A549 (cell line): ENCODE data around the gene RET.

Source experiments
- ESRRA ChIP-seq: fragments of 150-350 bp; IDR thresholded peaks from 2 replicates; pipeline ENCODE4 v1.6.1; 2014; ENCODE audit warnings: mild to moderate bottlenecking, low read length, borderline replicate concordance
- FOXS1 ChIP-seq: fragments of 250-450 bp; sonication (Bioruptor Pico); IDR thresholded peaks from 2 replicates; pipeline ENCODE4 v1.5.0; 2020; ENCODE audit warnings: mild to moderate bottlenecking, moderate library complexity
- TF ChIP-seq, protein P1 (sequence below): IDR thresholded peaks from 2 replicates; pipeline ENCODE4 v1.6.1; 2012; ENCODE audit warnings: low read depth, borderline replicate concordance
- TF ChIP-seq, protein P2 (sequence below): fragments of >200 bp; sonication (Bioruptor Twin); formaldehyde crosslinking; IDR thresholded peaks from 3 replicates; pipeline ENCODE4 v1.5.1; 2016

DNA sequence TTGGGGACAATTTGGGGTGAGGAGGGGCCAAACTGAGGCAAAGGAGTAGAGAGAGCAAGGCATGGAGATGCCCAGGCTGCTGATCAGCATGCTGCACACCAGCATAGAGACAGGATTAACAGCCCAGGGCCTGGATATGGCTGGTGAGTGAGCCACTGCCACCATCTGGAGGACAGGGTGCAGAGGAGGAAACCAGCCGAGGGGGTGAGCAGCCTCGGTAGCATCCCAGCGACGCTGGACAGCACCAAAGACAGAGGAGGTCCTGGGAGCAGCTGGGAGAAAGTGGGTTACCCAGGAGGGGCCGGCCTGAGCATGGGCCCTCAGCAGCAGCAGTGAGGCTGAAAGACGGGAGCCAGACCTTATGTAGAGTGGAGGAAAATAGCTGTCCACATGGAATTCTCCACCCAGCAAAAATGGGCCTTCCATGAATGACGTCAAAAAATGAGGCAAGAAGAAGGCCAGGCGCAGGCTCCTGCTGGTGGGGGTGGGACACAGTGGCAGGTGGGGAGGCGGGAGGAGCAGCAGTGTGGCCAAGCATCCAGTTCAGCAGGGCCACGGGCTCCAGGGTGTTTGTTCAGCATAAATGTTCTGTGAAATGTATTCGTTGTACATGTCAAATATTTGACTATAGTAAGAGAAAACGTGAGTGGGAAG lies 16.7 kb downstream of the RET start:
- TF ChIP-seq ESRRA (no peak), FOXS1 (CRISPR knock-in tag) (no peak)
- TF ChIP-seq, protein P1, sequence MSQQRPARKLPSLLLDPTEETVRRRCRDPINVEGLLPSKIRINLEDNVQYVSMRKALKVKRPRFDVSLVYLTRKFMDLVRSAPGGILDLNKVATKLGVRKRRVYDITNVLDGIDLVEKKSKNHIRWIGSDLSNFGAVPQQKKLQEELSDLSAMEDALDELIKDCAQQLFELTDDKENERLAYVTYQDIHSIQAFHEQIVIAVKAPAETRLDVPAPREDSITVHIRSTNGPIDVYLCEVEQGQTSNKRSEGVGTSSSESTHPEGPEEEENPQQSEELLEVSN: no peak
- TF ChIP-seq, protein P2, sequence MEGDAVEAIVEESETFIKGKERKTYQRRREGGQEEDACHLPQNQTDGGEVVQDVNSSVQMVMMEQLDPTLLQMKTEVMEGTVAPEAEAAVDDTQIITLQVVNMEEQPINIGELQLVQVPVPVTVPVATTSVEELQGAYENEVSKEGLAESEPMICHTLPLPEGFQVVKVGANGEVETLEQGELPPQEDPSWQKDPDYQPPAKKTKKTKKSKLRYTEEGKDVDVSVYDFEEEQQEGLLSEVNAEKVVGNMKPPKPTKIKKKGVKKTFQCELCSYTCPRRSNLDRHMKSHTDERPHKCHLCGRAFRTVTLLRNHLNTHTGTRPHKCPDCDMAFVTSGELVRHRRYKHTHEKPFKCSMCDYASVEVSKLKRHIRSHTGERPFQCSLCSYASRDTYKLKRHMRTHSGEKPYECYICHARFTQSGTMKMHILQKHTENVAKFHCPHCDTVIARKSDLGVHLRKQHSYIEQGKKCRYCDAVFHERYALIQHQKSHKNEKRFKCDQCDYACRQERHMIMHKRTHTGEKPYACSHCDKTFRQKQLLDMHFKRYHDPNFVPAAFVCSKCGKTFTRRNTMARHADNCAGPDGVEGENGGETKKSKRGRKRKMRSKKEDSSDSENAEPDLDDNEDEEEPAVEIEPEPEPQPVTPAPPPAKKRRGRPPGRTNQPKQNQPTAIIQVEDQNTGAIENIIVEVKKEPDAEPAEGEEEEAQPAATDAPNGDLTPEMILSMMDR: no peak
